GM19193 (cell line): ENCODE data around the gene SPTBN4.

Experiments
- POLR2A ChIP-seq: IDR thresholded peaks from 4 replicates; pipeline ENCODE4 v1.6.1; 2011; ENCODE audit not compliant: insufficient read depth, insufficient read length; ENCODE audit errors: extremely low read depth

The SPTBN4 gene

DNA sequence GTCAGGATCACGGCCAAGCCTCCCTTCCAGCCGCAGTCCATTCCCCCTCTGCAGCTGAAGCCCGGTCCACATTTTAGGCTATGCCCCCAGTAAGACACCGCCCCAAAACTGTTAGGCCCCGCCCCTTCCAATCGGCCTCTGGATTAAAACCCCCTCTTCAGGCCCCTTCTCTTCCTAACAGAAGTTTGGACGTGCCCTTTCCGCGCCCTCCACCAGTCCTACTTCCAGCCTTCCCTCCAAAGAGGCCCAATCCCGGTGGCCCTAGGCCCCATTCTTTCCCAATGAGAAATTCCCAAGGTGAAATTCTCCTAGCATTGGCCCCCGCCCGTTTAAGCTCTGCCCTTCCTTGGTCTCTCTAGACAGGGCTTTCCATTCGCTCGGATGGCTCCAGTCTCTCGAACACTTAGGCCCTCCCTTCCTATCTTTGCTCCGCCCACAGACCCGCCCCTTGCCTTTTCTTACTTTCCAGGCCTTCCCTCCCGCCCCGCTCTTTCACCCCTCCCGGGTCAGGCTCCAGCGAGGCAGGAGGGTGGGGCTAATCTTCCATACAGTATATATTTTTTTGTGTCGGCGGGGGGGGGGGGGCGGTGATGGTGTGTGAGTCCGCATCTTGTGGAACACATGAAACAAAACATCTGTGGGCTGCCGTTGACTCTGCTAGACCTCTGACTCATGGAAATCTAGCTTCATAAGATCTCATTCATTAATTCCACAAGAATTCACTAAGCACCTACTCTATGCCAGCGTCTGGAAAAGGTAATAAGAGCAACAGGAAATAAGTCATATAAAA is 148.0 kb downstream of the SPTBN4 start:
- no peak for TF ChIP-seq POLR2A

GRCh38 chr19:40616178-40616577 is 149.4 kb downstream of the SPTBN4 start:
- no peak for TF ChIP-seq POLR2A

DNA sequence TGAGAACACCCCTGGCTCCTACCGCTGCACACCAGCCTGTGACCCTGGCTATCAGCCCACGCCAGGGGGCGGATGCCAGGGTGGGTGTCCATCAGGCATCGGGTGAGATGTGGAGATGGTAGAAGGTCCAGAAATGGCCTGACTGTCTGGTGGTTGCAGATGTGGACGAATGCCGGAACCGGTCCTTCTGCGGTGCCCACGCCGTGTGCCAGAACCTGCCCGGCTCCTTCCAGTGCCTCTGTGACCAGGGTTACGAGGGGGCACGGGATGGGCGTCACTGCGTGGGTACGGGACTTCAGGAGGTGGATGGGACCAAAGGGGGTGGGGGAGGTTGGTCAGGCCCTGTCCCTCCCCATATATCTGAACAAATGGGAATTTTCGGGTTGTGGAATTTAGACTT is 150.1 kb downstream of the SPTBN4 start:
- no peak for TF ChIP-seq POLR2A

DNA sequence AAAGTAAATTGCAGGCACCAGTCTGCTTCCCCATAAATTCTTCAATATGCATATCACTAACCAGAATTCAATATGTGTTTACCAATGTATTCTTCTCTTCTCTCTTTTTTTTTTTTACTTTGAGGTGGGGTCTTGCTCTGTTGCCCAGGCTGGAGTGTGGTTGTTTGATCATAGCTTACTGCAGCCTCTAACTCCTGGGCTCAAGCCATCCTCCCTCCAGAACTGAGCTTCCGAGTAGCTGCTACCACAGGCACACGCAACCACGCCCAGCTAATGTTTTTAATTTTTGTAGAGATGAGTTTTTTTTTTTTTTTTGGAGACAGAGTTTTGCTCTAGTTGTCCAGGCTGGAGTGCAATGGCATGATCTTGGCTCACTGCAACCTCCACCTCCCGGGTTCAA is 151.2 kb downstream of the SPTBN4 start:
- no peak for TF ChIP-seq POLR2A

GRCh38 chr19:40619333-40620160 is 152.7 kb downstream of the SPTBN4 start:
- no peak for TF ChIP-seq POLR2A

DNA sequence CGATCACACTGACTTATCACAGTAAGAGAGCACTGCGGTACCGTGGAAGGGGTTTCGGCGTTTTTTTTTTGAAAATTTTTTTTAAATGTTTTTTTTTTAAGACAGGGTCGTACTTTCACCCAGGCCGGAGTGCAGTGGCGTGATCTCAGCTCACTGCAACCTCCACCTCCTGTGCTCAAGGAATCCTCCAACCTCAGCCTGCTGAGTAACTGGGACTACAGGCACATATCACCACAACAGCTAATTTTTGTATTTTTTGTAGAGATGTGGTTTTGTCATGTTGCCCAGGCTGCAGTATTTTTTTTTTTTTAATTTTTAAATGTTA is 153.3 kb downstream of the SPTBN4 start:
- TF ChIP-seq POLR2A = no peak

DNA sequence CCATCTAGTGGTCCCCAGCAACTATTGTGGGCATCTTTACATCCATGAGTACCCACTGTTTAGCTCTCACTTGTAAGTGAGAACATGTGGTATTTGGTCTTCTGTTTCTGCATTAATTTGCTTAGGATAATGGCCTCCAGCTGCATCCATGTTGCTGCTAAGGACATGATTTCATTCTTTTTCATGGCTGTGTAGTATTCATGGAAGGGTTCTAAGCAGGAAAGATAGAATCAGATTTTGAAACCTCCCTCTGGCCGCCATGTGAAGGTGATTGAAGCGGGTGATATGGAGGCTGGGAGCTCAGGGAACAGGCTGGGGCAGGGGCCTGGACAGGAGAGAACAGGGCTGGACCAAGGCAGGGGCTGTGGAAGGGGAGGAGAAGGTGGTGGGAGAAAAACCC is 154.5 kb downstream of the SPTBN4 start:
- TF ChIP-seq POLR2A = no peak

DNA sequence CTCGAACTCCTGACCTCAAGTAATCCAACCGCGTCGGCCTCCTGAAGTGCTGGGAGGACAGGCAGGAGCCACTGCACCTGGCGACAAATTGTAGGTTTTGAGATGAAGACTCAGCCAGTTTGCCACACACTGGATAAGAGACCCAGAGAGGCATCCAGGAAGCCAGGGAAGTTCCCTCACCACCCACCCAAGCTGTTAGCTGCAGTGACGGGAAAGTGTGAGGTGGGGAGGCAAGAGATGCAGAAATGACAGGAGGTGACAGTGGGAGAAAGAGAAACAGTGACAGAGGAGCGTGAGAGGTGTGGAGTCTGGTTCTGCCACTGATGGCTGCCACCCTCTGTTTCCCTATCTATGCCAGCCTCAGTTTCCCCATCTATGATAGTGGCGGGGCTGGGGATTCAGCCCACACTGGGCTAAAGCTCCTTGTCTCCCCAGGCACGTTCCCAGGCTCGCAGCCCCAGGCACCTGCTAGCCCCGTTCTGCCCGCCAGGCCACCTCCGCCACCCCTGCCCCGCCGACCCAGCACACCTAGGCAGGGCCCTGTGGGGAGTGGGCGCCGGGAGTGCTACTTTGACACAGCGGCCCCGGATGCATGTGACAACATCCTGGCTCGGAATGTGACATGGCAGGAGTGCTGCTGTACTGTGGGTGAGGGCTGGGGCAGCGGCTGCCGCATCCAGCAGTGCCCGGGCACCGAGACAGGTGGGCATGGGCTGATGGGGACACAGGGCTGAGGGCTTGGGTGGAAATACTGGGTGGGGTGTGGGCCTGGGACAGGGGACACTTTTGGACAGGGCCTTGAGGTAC is 155.4 kb downstream of the SPTBN4 start:
- no peak for TF ChIP-seq POLR2A

DNA sequence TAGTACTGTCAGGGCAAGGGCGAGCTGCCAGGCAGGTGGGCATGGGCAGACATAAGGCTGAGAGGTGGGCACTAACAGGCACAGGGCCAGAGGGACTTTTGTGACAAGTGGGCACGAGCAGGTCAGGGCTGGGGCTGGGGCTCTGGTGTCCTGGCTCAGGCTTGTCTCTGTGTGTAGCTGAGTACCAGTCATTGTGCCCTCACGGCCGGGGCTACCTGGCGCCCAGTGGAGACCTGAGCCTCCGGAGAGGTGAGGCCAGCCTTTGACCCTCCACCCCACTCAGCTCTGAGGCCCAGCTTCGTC is 155.9 kb downstream of the SPTBN4 start:
- no peak for TF ChIP-seq POLR2A

- no peak for TF ChIP-seq POLR2A
These were observed 156.8 kb downstream of the SPTBN4 start for GRCh38 chr19:40623403-40624251.

GRCh38 chr19:40625406-40626120 is 158.8 kb downstream of the SPTBN4 start:
- no peak for TF ChIP-seq POLR2A
